ENCODE measurements around the gene DMAC2. TPM values are rescaled to one million over a fixed set of nuclear protein-coding genes. Genes with fewer than 3 reads are reported as not detected.

The DMAC2 gene
- total RNA-seq, 2 donors from 2014 or later = 59.0 to 67.6 TPM

GRCh38 chr19:41426952-41427646 is 12.6 kb downstream of the DMAC2 start, which contains the start of gene B3GNT8:
Gene B3GNT8 (minus strand): TSS chr19:41427374. CDS start chr19:41426778, 596 bp downstream.
- peak; percentile 88 to 92 for ATAC-seq
- intact Hi-C loops (cut with DNase I) = no loop called here
- peak; percentile 87 for DNase-seq

GRCh38 chr19:41426116-41426841 is 13.4 kb downstream of the DMAC2 start:
- intact Hi-C loops (cut with DNase I) = no loop called here
- DNase-seq = no peak
- ATAC-seq = peak in 1 of 2 donors; percentile 3

GRCh38 chr19:41425174-41426115 is 14.3 kb downstream of the DMAC2 start:
- intact Hi-C loops (cut with DNase I) = no loop called here
- DNase-seq = no peak

GRCh38 chr19:41424335-41425173 is 15.2 kb downstream of the DMAC2 start:
- ATAC-seq (no peak), DNase-seq (no peak)
- intact Hi-C loops (cut with DNase I) = no loop called here

More at GRCh38 chr19:41425174-41426115, 14.3 kb downstream of the DMAC2 start:
- ATAC-seq = no peak

- DNase-seq (no peak), ATAC-seq (no peak)
- intact Hi-C loops (cut with DNase I) = no loop called here
Observed at GRCh38 chr19:41422955-41423354, 16.8 kb downstream of the DMAC2 start.

- ATAC-seq (no peak), DNase-seq (no peak)
- intact Hi-C loops (cut with DNase I) = no loop called here
Observed at GRCh38 chr19:41422456-41422855, 17.3 kb downstream of the DMAC2 start.

GRCh38 chr19:41421973-41422372 is 17.7 kb downstream of the DMAC2 start:
- intact Hi-C loops (cut with DNase I) = no loop called here
- no peak for DNase-seq

GRCh38 chr19:41421314-41421713 is 18.4 kb downstream of the DMAC2 start:
- ATAC-seq (no peak), DNase-seq (no peak)
- intact Hi-C loops (cut with DNase I) = no loop called here

More at GRCh38 chr19:41421973-41422372, 17.7 kb downstream of the DMAC2 start:
- ATAC-seq = no peak

- no peak for DNase-seq
- ATAC-seq = peak; percentile 35 to 47
- intact Hi-C loops (cut with DNase I) = no loop called here
Observed at GRCh38 chr19:41420101-41420880, 19.4 kb downstream of the DMAC2 start.

- intact Hi-C loops (cut with DNase I) = no loop called here
Observed at GRCh38 chr19:41416194-41416674, 23.5 kb downstream of the DMAC2 start.

GRCh38 chr19:41415154-41415571 is 24.5 kb downstream of the DMAC2 start:
- intact Hi-C loops (cut with DNase I) = no loop called here
- ATAC-seq = peak in 1 of 2 donors; percentile 28
- DNase-seq = no peak

More at GRCh38 chr19:41416194-41416674, 23.5 kb downstream of the DMAC2 start:
- DNase-seq (no peak), ATAC-seq (no peak)

- ATAC-seq (no peak), DNase-seq (no peak)
- intact Hi-C loops (cut with DNase I) = no loop called here
Observed at GRCh38 chr19:41414461-41414860, 25.3 kb downstream of the DMAC2 start.

GRCh38 chr19:41413947-41414346 is 25.8 kb downstream of the DMAC2 start:
- no peak for DNase-seq

GRCh38 chr19:41412953-41413352 is 26.8 kb downstream of the DMAC2 start:
- ATAC-seq (no peak), DNase-seq (no peak)
- intact Hi-C loops (cut with DNase I) = no loop called here

More at GRCh38 chr19:41413947-41414346, 25.8 kb downstream of the DMAC2 start:
- intact Hi-C loops (cut with DNase I) = no loop called here
- ATAC-seq = no peak

- ATAC-seq (peak; percentile 74 to 76), DNase-seq (peak; percentile 60)
- intact Hi-C loops (cut with DNase I) = no loop called here
Observed at GRCh38 chr19:41411968-41412265, 27.8 kb downstream of the DMAC2 start.

- ATAC-seq (peak; percentile 12 to 14), DNase-seq (no peak)
- intact Hi-C loops (cut with DNase I) = no loop called here
Observed at GRCh38 chr19:41411100-41411967, 28.4 kb downstream of the DMAC2 start.

All from left cardiac atrium (tissue), 4 donors.